CD4-positive, alpha-beta T cell treated with Interleukin-1 beta for 1 hour (primary cell): Measurements from ENCODE around the gene GLTPD2.
"Not testable (repeated sequence)": the region's sequence is repeated elsewhere in the genome, so short reads cannot be mapped to it uniquely, and the experiment has no call there.

Experiments used
- DNase-seq, 2 donors: peaks; one replicate each; pipeline ENCODE4 v3.0.0-alpha.2; 2020 to 2022

Gene GLTPD2

DNA sequence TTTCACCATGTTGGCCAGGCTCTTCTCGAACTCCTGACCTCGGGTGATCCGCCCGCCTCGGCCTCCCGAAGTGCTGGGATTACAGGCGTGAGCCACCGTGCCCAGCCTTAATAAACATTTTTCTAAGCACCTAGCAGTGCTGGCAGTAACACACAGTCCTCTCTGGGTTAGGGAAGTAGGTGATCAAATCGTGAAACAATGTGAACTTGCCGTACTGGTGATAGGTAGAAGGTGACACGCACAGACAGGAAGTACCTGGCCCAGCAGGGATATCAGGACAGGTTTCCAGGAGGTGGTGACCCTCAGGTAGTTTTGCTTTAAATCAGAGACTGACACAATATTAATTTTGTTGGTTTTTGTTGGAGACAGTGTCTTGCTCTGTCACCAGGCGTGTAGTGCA, 22.7 kb downstream of the GLTPD2 start:
- DNase-seq: no peak

- no peak for DNase-seq
Measured at GRCh38 chr17:4812690-4813089, 23.9 kb downstream of the GLTPD2 start.

GRCh38 chr17:4815043-4815675, 26.4 kb downstream of the GLTPD2 start:
- DNase-seq: no peak

DNA sequence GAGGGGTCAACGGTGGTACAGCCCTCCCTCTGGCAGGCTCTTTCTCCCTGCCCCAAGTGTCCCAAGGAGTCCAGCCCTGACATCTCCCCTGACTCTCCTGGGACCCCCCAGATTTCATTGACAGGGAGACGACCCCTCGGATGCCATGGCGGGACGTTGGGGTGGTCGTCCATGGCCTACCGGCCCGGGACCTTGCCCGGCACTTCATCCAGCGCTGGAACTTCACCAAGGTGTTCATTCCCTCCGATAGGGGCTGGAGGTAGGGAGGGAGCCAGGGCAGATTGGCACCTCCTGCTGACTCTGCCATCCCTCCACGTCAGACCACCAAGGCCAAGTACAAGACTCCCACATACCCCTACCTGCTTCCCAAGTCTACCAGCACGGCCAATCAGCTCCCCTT, 28.1 kb downstream of the GLTPD2 start:
- no peak for DNase-seq

- DNase-seq: no peak
Measured at GRCh38 chr17:4818276-4818675, 29.5 kb downstream of the GLTPD2 start.

DNA sequence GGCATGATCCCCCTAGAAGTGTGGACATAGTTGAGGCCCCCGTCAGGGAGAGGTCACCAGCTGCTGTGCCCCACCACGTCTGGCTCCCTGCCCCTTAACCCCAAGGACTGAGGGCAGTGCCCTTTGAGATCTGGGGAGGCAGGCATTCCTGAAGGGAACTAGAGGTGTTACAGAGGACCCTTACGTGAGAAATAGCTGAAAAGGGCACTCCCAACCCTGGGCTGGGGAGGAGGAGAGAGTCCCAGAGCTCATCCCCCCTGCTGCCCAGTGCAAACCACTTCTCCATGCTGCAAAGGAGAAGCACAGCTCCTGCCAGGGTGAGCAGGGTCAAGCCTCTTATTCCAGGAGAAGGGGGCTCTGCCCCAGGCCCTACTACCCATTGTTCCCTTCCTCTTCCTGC, 34.1 kb downstream of the GLTPD2 start:
- DNase-seq: no peak

DNA sequence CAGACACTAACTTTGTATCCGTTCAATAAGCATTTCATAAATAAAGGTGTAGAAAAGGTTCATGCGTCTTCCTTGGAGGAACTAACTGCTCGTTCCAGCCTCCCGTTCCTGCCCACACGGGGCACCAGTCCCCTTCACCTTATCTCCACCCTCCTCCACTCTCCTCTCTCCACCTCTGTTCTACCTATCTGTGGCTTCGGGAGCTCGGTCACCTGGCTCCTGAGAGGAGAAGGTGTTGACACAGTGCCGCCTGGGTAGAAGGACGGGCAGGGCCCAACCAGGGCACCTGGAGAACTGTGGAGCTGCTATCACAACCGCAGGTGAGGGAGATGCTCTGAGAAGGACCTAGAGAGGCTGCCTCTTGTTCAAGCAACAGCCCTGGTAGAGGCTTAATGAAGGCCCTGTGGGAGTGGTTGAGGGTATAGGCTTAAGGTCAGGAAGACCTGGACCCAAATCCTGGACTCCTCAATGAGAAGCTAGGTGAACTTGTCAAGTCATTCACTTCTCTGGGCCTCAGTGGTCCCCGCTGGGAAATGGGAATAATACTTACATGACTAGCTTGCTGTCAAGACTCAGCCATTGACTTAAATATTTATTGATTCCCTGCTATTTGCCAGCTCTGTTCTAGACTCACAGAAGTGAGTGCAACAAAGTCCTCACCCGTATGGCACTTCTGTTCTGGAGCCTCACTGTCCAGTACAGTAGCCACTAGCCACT, 34.8 kb downstream of the GLTPD2 start:
- DNase-seq: no peak

- no peak for DNase-seq
Measured at GRCh38 chr17:4827399-4827798, 38.6 kb downstream of the GLTPD2 start.

GRCh38 chr17:4832829-4833177, 44.0 kb downstream of the GLTPD2 start:
- not testable (repeated sequence) for DNase-seq

- peak; percentile 94 to 95 for DNase-seq
Measured at GRCh38 chr17:4833178-4833940, 44.6 kb downstream of the GLTPD2 start, which contains the start of gene MINK1. Gene MINK1, plus strand, starts transcription at chr17:4833340. Its CDS starts 244 bp downstream, at chr17:4833584.

- peak in 1 of 2 donors; percentile 2 for DNase-seq
Measured at GRCh38 chr17:4833941-4834680, 45.3 kb downstream of the GLTPD2 start.

GRCh38 chr17:4834681-4835020, 45.9 kb downstream of the GLTPD2 start:
- DNase-seq: no peak

DNA sequence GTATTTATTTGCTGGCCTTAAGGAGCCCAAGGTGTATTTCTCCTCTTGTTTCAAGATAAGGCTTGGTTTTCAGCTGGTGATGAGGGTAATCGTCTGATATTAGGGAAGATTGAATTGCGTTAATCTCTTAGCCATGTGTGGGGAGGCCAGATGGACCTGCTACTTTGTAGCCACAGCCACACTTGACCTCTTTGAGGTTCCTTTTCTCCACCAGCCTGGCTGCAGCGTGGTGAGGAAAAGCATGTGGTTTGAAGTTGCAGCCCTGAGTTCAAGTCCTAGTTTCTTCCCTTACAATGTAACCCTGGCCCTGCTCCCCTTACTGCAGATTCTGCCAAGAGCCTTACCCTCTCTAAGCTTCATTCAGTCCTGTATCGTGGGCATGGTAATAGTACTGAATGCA, 47.5 kb downstream of the GLTPD2 start:
- DNase-seq: no peak

DNA sequence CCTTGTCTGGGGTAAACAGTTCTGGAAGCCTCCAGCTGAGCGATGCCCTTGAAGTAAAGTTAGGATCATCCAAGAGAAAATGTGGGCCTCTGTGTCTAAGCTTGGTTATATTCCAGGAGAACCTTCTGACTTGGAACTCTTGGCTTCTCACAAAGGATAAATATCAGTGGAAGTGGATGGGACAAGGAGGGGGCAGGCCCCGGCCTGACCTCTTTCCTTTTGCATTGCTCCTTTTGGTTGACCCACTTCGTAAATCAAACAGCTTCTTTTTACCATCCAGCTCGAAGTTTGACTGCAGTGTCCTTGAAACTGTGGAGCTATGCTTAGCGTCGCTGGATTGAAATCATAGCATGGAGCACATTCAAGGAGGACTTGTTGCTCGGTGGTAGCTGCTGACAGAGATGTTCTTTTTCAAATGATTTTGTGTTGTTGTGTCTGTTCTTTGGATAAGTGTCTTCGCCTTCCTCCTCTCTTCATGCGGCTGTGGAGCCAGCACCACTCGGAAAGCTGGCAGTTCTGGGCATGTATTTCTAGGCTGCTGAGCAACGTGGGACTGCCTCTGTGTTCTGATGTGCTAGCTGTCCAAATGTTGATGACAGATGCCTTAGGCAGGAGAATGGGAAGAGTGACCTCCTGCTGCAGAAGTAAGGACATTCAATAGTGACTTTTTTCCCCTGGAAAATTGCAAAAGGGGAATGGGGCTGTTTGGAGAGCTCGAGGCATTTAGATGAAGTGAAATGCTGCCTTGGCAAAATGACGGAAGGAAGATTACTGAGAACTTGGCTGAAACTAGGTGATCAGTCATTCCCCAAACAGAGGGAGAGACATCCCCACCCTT, 48.9 kb downstream of the GLTPD2 start:
- no peak for DNase-seq

DNA sequence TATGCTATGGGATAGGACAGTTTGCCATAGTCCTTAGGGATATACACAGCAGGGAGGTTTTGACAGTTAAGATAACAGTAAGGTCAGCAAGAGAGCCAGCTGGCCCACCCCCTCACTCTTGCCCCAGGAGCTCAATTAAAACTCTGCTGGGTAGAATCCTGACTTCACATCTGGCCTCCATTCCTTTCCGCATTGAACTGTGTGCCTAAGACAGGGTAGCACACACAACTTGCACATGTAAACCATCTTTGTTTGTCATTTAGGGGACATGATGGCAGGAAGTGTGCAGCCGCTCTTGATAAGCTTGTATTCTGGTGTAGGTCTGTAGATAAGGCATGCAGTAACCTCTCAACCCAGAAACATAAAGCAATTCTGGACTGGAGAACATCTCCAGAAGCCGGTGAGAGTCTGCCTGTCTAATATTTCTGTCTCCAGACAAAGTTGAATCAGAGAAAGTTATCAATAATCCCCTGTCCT, 49.6 kb downstream of the GLTPD2 start:
- no peak for DNase-seq

GRCh38 chr17:4839221-4839620, 50.5 kb downstream of the GLTPD2 start:
- no peak for DNase-seq
